Endodermal cell (in vitro differentiated cells): ENCODE results near the gene MAP6D1. TPM values are rescaled to one million over a fixed set of nuclear protein-coding genes. Genes with fewer than 3 reads are reported as not detected.

Experiments used
- DNase-seq: peaks from one replicate; pipeline ENCODE4 v3.0.0-alpha.2; 2017
- H3K27ac ChIP-seq: 2 replicates; pipeline ENCODE4 v1.5.1; 2013; ENCODE audit warnings: mild to moderate bottlenecking, low read depth, low read length, moderate library complexity
- H3K27me3 ChIP-seq: 2 replicates; pipeline ENCODE4 v1.6.1; 2013; ENCODE audit warnings: mild to moderate bottlenecking, low read length, moderate library complexity; ENCODE audit not compliant: insufficient read depth, control insufficient read depth, poor library complexity, severe bottlenecking
- H3K36me3 ChIP-seq: 2 replicates; pipeline ENCODE4 v1.7.0; 2013; ENCODE audit warnings: mild to moderate bottlenecking, low read length, moderate library complexity; ENCODE audit not compliant: control insufficient read depth, insufficient read depth
- H3K4me1 ChIP-seq: one replicate; pipeline ENCODE4 v1.7.0; 2013; ENCODE audit warnings: low read length; ENCODE audit not compliant: control insufficient read depth, insufficient read depth
- H3K4me3 ChIP-seq: 2 replicates; pipeline ENCODE4 v1.5.1; 2013; ENCODE audit warnings: mild to moderate bottlenecking, low read length, moderate library complexity
- H3K9ac ChIP-seq: 2 replicates; pipeline ENCODE4 v1.6.1; 2013; ENCODE audit warnings: mild to moderate bottlenecking, low read length, moderate library complexity; ENCODE audit not compliant: poor library complexity, severe bottlenecking; ENCODE audit errors: extremely low read depth
- H3K9me3 ChIP-seq: 2 replicates; pipeline ENCODE4 v1.6.1; 2013; ENCODE audit warnings: mild to moderate bottlenecking, low read length, moderate library complexity; ENCODE audit not compliant: control insufficient read depth
- H3K27ac Mint-ChIP-seq: 2 replicates; pipeline ENCODE4 v1.8.0; 2020; ENCODE audit warnings: mixed read lengths
- H3K27me3 Mint-ChIP-seq: 2 replicates; pipeline ENCODE4 v1.8.0; 2021; ENCODE audit warnings: mild to moderate bottlenecking, mixed read lengths; ENCODE audit not compliant: insufficient read depth
- H3K36me3 Mint-ChIP-seq: 2 replicates; pipeline ENCODE4 v1.8.0; 2020; ENCODE audit warnings: low read depth, mixed read lengths
- H3K4me1 Mint-ChIP-seq: 2 replicates; pipeline ENCODE4 v1.8.0; 2020; ENCODE audit warnings: mixed read lengths
- H3K4me3 Mint-ChIP-seq: 2 replicates; pipeline ENCODE4 v1.8.0; 2020; ENCODE audit warnings: mild to moderate bottlenecking, moderate library complexity, mixed read lengths
- H3K9me3 Mint-ChIP-seq: 2 replicates; pipeline ENCODE4 v1.8.0; 2020; ENCODE audit warnings: mild to moderate bottlenecking, mixed read lengths
- CTCF ChIP-seq: fragments of 200-600 bp; sonication (generic); conservative IDR thresholded peaks from 2 replicates; pipeline ENCODE4 v1.5.0; 2021; ENCODE audit warnings: antibody characterized with exemption, mild to moderate bottlenecking
- WGBS, 2 experiments: methylation state at CpG; one replicate each; pipeline versions ENCODE4 v1.1.5 to v1.1.7; 2013; ENCODE audit warnings: missing lambda C conversion rate in 2 of 2, mixed read lengths in 1 of 2; ENCODE audit not compliant: insufficient coverage in 1 of 2, insufficient read length in 1 of 2; 5-methylcytosine and 5-hydroxymethylcytosine counted together
- total RNA-seq, 2 donors: library from RNA; stranded (reverse); fragmentation: NEBNext Ultra II Directional in 1 of 2; extraction: Animal tissue kit (Norgen Biotek cat#: 25700) in 1 of 2; gene quantifications; 2 replicates in 1 of 2; 3 replicates in 1 of 2; pipeline ENCODE4 v1.2.1, GENCODE V29; 2021

Gene MAP6D1
- total RNA-seq, 2 donors from 2014 or later, result 4.0 to 4.8 TPM

- no peaks in the 10 kb centered on the region for H3K27me3 Mint-ChIP-seq
- H3K4me3 Mint-ChIP-seq, result no peak overlapping the region
- Histone ChIP-seq H3K4me1 (no peaks in the 10 kb centered on the region), H3K27me3 (no peaks in the 10 kb centered on the region), H3K9ac (no peak overlapping the region), H3K9me3 (no peaks in the 10 kb centered on the region), H3K36me3 (peaks cover 76% of the 10 kb centered on the region), H3K27ac (no peak overlapping the region), H3K4me3 (no peak overlapping the region)
- no peak for TF ChIP-seq CTCF
- peaks cover 71% of the 10 kb centered on the region for H3K36me3 Mint-ChIP-seq
- WGBS, 2 experiments, result 94 to 98% methylated on average over 23 to 24 of the region's 24 CpGs
- H3K27ac Mint-ChIP-seq, result no peak overlapping the region
- DNase-seq, result no peak
- no peaks in the 10 kb centered on the region for H3K4me1 Mint-ChIP-seq
- H3K9me3 Mint-ChIP-seq, result no peaks in the 10 kb centered on the region
These were observed 14.5 kb downstream of the MAP6D1 start for GRCh38 chr3:183810643-183811594.

GRCh38 chr3:183809270-183809669 is 16.1 kb downstream of the MAP6D1 start:
- Histone ChIP-seq H3K27me3 (no peaks in the 10 kb centered on the region), H3K4me3 (no peak overlapping the region), H3K9ac (no peak overlapping the region), H3K27ac (no peak overlapping the region), H3K36me3 (peaks cover 83% of the 10 kb centered on the region), H3K9me3 (no peaks in the 10 kb centered on the region), H3K4me1 (no peaks in the 10 kb centered on the region)
- Mint-ChIP-seq H3K9me3 (no peaks in the 10 kb centered on the region), H3K27me3 (no peaks in the 10 kb centered on the region), H3K4me3 (no peak overlapping the region), H3K36me3 (peaks cover 72% of the 10 kb centered on the region), H3K27ac (no peak overlapping the region), H3K4me1 (no peaks in the 10 kb centered on the region)
- TF ChIP-seq CTCF, result no peak
- no peak for DNase-seq
- WGBS, 2 experiments, result 93 to 96% methylated on average over 4 to 5 of the region's 5 CpGs

- Histone ChIP-seq H3K9me3 (no peaks in the 10 kb centered on the region), H3K27ac (no peak overlapping the region), H3K27me3 (no peaks in the 10 kb centered on the region), H3K4me3 (no peak overlapping the region), H3K9ac (no peak overlapping the region), H3K4me1 (no peaks in the 10 kb centered on the region), H3K36me3 (peaks cover 92% of the 10 kb centered on the region)
- H3K27me3 Mint-ChIP-seq, result no peaks in the 10 kb centered on the region
- H3K9me3 Mint-ChIP-seq, result no peaks in the 10 kb centered on the region
- no peak for TF ChIP-seq CTCF
- WGBS, 2 experiments, result 94 to 96% methylated on average over 11 of the region's 11 CpGs
- no peak overlapping the region for H3K4me3 Mint-ChIP-seq
- peaks cover 81% of the 10 kb centered on the region for H3K36me3 Mint-ChIP-seq
- DNase-seq, result no peak
- no peaks in the 10 kb centered on the region for H3K4me1 Mint-ChIP-seq
- no peak overlapping the region for H3K27ac Mint-ChIP-seq
These were observed 17.0 kb downstream of the MAP6D1 start for GRCh38 chr3:183808355-183808754.
